GM11168 (cell line): Measurements from ENCODE around the gene AKAP10.
"Not testable (repeated sequence)": the region's sequence is repeated elsewhere in the genome, so short reads cannot be mapped to it uniquely, and the experiment has no call there.

Experiments
- in situ Hi-C: fragments of 300-500 bp; cut with MboI; formaldehyde crosslinking; loops from one replicate; pipeline ENCODE4 v1.12.0; 2022; ENCODE audit warnings: low sequenced_read_pairs; ENCODE audit not compliant: unreplicated experiment

Gene AKAP10

DNA sequence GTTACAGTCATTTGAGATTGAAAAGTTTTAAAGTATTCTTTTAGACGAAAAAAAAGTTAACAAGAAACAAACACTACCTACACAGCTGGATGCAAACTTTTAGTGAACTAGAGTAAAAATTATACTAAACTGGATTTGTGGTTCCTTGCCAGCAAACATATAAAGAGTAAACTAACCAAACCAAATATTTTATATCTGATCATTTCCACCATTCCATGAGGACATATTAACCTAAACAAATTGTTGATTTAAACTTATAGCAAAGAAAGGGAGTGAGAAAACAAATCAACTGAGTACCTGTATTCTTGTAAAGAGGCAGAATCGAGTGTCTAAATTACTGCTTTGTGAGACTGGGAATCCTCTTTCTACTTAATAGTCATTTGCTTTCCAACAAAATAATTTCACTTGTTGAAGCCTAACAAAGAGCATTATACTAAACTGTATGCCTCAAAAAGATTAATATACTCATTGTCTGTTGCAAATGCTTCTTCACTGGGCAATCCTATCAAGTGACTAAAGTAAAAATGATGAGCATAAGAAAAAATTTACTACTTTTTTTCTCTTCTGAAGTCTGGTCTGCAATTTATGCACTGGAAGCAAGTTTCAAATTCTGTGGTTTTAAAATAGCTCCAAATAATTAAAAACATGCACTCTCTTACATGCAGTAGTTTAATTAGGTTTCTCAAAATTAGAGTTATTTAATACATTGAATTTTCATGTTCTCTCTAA lies 37.5 kb downstream of the AKAP10 start:
- in situ Hi-C loops = no loop called here

DNA sequence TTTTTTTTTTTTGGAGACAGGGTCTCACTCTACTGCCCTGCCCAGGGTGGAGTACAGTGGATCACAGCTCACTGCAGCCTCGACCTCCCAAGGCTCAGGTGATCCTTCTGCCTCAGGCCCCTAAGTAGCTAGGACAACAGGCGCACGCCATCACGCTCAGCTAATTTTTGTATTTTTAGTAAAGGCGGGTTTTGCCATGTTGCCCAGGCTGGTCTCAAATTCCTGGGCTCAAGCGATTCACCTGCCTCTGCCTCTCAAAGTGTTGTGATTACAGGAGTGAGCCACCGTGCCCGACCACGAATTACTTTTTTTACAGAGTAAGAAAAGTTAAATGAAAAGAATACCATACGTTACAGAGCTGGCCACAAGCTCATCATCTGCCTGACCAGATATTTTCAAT lies 38.9 kb downstream of the AKAP10 start:
- in situ Hi-C loops = no loop called here

DNA sequence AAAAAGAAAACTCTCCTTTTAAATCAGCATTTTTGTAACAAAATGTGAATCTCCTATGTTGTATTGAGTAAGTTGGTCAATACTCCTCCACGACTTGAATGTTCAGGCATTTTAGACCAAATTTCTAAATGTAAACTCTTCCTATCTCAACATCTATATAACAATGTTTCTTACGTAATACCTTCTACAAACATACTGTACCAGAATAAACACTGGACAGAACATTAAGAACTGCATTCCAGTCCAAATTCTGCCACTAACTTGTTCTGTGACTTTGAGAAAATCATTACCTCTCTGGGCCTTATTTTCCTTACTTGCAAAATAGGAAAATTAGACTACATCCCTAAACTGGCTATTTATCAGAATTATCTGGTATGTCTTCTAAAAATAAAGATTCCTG lies 40.1 kb downstream of the AKAP10 start:
- in situ Hi-C loops = no loop called here

DNA sequence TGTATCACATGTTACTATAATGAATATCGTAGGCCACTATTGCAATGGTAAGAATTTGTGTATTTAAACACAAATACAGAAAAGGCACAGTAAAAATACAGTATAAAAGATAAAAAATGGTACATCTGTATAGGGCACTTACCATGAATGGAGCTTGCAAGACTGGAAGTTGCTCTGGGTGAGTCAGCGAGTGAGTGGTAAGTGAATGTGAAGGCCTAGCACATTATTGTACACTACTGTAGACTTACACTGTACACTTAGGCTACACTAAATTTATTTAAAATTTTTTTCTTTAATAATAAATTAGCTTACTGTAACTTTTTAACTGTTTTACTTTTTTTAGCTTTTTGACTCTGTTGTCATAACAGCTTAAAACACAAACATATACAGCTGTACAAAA lies 42.5 kb downstream of the AKAP10 start:
- in situ Hi-C loops = no loop called here

DNA sequence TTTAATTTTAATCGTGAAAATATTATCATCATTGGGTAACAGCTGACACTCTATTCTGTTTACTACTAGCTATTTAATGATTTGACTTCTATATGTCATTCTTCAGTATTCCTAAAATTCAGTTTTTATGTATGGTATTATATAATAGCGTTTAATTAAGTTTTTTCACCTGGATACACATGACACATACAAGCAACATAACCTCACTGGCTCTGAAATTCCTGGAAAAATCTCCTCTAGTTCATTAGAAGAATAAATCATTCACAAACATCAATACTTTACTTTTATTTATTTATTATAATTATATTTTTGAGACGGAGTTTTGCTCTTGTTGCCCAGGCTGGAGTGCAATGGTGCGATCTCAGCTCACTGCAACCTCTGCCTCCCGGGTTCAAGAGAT lies 44.0 kb downstream of the AKAP10 start:
- in situ Hi-C loops = no loop called here

DNA sequence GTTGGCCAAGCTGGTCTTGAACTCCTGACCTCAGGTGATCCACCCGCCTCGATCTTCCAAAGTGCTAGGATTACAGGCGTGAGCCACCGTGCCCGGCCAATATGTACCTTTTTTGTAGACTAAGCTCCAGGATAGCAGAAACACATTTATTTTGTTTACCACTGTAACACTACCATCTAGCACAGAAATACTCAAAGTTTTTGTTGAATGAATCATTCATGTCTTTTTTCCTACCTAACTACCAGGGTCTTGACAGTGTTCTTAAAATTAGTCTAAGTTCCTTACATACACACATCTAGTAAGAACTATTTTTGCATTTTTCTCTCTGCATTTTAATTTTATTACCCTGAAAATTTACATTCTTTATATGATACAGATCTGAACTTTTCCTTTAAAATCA lies 44.4 kb downstream of the AKAP10 start:
- in situ Hi-C loops = no loop called here

DNA sequence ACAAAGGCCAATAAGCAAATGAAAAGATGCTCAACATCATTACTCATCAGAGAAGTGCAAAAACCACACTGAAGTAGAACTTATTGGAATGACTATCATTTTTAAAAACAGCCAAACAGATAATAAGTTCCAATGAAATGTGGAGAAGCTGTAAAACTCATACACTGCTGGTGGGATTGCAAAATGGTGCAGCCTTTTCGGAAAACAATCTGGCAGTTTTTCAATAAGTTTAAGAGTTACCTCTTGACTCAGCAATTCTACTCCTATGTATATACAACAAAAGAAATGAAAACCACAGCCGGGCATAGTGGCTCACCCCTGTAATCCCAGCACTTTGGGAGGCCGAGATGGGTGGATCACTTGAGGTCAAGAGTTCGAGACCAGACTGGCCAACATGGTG lies 49.3 kb downstream of the AKAP10 start:
- in situ Hi-C loops = no loop called here

DNA sequence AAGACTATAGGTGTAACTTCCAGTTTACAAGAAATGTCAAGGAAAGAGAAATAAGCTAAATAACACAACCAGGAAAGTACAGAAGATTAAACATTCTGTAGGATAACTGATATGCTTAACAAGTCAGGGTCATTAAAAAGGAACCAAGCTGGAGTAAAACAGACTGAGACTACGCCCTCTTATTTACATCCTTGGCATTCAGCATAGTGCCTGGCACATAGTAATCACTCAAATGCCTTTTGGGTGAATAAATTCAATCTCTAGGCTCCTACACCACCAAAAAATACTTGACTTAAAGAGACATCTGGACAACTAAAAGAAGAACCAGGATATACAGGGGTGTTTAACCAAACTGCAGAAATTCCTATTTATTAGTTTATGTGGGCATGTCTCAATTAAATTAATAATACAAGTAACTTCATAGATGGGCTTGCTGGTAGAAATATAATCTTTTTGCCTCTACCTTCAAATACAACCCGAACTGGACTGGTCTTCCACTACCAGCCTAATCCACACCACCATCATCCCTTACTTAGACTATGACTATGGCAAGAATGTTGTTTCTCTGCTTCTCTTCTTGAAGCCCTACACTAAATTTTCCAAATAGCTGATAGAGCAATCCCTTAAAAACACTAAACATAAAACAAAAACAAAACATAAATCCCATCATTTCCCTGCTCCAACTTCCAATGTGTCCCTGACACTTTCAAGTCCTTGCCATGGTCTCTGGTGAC lies 62.2 kb downstream of the AKAP10 start:
- in situ Hi-C loops = no loop called here

DNA sequence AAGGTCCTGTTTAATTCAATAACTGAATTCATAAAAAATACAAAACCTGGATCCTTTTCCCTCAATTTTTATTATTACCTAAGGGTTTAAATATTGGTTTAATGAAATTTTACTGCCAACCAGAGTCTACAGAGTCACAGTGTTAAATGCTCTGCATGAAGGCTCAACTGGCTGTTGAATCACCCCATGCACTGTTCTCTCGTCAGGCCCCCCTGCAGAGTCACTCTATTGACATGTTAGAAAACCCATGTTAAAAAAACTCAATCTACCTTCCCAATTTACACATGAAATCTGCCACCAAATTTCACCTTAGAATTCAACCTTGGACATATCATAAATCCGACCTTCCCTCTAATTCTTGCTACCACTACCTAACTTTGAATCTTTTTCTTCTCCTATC lies 66.6 kb downstream of the AKAP10 start:
- in situ Hi-C loops = no loop called here

DNA sequence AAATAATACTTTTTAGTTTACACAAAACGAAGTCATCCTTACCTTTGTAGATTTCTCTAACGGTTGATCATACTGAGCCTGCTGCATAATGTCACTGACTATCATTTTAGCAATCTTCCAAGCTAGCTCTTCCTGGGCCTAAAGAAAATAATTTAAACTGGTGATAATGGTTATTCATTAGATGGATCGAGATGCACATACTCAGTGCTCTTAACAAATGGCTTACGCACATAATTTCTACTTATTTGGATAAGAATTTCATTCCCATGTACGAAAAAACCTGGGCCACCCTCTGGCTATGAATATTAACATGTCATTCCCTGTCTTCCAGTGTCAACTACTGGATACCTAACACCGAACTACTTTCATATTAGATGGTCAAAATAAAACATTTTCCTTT lies 68.5 kb downstream of the AKAP10 start:
- in situ Hi-C loops = no loop called here

DNA sequence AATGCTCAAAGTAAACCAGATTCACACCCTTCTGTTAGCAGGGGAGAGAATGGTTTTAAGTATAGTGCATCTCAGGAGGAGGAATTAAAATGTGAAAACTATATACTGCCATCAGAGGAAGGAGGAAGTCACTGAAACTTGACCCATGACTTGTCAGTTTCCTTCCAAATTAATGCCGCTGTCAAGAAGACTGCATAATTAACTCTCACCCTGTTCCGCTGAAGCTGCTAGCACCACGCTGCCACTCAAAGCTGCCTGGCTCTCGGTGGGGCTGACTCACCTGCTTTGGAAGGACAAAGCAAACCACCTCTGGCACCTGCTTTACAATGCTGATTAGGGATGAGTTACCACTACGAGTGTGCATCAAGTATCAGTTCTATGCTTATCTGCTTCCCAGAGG lies 72.1 kb downstream of the AKAP10 start:
- in situ Hi-C loops = no loop called here

DNA sequence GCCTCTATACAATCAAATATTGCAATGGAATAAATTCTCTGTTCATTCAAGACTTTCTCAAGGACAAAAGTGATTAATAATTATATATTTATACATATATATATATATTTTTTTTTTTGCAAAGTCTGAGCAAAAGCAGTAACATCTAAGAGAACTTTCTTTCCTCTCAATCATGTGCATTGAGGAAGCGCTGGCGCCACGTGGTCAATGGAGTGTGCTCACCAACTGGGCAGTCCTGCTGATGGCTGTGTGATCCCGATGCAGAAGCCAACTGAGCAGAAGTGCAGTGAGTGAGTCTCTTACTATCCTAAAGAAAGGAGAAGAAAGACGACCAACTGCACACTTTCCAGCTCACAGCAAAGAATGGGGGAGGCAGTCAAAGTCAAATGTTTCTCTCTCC lies 72.7 kb downstream of the AKAP10 start:
- in situ Hi-C loops = no loop called here

DNA sequence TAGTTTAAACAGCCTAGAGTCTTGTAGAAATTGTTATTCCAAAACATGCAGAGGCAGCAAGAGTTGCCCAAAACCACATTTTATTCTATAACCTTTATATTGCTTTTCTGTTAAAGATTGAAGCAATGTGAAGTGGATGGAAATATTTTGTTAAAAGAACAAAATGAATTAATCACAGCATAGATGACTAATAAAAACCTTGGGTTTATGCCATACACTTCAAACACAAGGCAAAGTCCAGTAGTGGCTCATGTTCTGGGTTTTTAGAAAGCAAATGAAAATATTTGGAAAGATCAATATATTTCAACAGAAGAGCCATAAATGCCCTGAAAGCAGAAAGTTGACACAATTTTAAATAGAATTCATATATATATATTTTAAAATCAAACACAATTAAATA lies 73.2 kb downstream of the AKAP10 start:
- in situ Hi-C loops = no loop called here

DNA sequence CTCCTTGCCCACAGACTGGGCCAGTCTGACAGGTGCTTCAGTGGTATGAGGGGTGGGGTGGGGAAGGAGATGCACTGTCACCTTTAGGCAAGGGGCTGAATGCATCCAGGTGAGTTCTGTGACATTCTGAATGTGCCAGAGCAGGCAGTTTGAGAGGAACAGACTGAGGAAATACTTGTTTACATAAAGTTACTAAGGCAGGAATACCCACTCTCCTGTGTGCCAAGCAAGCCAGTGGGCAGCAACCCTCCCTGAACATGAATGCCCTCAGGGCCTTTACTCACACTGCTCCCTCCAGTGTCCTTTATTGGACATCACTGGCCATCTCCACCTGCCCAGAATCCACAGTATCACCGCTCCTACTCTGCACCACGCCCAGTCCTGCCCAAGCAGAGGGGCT lies 76.8 kb downstream of the AKAP10 start:
- in situ Hi-C loops = no loop called here

DNA sequence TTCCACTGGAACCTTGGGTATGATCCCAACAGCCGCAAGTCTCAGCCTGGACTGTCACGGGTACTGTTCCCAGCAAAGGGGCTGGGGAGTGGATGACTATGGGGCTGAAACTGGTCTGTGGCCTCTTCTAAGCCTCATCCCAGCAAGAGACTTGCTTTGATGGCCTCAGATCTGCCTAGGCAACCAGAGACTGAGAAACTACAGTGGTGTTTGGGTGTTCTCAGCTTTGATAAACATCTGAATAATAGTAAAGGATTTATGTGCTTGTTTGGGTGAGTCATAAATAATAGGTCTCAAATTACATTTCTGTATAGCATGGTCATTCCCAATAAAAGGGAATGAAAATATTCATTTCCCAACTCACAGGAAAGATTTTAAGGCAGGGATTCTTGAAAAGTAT lies 79.7 kb downstream of the AKAP10 start:
- in situ Hi-C loops = no loop called here

DNA sequence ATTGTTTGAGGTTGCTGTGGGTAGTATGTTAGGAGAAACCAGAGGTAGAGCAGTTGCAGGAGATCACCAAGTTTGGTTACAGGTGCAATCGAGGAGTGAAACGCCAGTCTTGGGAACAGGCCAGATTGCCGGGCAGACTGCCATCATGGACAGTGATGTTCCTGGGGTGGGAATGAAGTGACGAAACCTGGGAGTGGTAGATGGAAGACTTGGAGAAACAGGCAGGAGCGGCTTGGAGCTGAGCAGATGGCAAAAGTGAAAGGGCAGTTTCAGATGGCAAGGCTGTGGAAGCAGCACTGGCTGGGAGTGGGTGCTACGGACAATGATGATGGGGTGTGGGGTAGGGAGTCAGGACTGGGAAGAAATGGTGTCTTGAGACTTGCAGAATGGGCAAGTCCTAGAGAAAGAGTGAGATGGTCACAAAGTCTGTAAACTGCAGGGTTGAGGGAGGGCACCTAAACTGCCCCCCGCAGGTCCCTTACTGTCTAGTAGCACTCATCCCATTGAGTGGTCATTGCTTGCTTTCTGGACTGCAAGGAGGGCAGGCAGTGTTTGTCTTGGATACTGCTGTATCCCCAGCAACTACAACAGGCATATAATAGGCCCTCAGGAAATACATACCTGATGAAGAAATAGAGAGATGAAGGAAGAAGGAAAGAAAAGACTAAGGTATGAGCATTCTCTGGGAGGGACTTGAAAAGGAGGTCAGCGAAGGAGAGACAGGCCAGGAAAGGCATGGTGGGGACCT lies 80.4 kb downstream of the AKAP10 start:
- in situ Hi-C loops = no loop called here

DNA sequence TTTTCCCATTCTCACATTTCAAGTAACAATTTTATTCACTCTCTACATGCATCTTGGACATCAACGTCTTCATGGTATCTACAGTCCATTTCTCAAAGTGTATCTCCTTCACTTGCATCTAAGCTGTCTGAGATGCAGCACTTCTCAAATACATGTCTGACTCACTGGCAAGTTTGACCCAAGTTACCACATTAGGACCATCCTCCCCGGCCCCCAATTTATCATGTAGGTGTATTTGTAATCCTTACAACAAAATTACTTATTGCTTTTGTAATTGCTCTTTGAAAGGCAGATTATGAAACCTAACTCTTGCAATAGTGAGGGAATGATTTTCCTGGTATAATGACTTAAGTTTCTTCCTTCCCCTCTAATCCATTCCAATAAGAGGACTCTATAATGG lies 80.9 kb downstream of the AKAP10 start:
- in situ Hi-C loops = no loop called here

DNA sequence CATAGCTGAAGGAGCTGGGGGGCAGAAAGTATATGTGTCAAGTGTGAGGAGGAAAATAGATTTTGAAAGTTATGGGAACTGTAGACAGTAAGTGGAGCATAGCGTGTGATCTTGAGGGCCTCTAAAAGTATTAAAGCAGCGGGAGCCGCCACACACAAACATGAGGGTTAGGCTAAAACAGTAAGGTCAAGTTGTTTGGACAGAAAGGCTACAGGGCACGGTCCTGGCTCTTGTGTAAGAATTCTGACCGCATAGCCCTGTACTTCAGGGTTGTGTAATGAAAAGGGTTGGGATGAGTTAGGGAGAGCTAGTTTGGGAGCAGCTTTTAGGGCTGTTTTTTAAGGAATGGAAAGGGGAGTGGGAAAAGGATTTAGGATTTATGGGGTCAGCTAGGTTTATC lies 87.1 kb downstream of the AKAP10 start:
- in situ Hi-C loops = not testable (repeated sequence)

DNA sequence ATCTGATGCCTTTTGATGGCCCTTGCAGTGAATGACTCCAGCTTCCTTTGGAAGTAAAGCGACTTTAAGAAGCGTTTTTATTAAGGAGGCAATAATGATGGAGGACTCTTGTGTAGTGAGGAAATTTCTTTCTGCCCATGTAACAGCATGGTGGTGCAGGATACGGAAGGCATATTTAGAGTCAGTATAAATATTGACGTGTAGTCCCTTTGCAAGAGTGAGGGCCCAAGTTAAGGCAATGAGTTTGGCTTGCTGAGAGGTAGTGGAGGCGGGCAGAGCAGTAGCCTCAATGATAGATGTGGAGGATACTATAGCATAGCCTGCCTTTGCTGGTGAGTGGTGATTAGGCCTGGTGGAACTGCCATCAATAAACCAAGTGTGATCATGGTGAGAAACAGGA lies 87.6 kb downstream of the AKAP10 start:
- in situ Hi-C loops = not testable (repeated sequence)

DNA sequence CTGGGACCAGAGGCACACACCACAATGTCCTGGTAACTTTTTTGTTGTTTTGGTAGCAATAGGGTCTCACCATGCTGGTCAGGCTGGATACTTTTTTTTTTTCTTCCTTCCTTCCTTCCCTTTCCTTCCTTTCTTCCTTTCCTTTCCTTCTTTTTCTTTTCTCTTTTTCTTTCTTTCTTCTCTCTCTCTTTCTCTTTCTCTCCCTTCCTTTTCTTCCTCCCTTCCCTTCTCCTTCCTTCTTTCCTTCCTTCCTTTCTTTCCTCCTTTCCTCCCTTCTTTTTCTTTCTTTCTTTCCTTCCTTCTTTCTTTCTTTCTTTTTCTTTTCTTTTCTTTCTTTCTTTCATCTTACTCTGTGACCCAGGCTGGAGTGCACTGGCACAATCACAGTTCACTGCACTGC lies 91.5 kb downstream of the AKAP10 start:
- in situ Hi-C loops = no loop called here

DNA sequence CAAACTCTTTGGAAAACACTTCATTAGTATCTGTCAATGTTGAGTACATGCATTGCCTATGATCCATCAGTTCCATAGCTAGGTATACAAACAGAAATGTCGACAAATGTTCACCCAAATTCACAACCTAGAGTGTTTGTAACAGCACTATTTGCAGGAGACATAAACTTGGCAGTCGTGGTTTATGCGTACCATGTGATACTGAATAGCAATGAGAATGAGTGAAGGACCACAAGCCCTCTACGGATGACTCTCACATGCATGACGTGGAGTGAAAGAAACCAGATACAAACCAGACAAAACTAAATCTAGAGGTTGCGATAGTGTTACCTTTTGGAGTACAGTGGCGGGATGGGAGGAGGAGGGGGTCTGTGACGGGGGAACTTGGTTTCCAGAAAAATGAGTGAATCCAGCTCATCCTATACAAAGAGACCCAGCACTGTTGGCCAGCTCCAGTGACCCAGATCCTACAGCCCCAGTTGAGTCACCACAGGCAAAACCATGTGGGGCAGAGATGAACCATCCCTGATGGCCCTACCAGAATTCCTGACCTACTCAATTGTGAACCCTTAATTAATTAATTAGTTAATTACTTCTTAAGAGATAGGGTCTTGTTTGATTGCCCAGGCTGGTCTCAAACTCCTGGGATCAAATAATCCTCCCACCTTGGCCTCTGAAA lies 94.0 kb downstream of the AKAP10 start:
- in situ Hi-C loops = no loop called here
